ENCODE data around the gene TTYH1.

The TTYH1 gene

DNA sequence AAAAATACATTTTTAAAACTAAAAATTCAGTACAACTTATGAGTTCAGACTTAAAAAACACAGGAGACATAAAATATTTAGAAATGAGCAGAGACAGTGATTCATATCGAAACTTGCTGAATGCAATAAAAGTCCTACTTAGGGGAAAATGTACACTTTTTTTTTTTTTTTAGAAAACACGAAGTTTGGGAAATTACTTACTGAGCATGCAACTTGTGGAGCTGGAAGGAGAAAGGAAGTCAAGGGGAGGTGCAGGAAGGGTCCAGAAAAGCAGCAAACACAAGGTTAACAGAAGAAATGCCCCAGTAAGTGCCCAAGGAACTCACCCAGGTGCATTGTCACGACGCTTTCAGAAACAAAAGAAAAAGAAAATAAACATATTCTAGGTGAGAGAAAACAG is 31.9 kb upstream of the TTYH1 start:
- Histone ChIP-seq H3K9me3 (no peaks in the 10 kb centered on the region), H3K4me1 (no peaks in the 10 kb centered on the region), H3K27me3 (peaks cover 46% of the 10 kb centered on the region), H3K4me3 (ENCODE audit: low read depth, low read length) (no peak overlapping the region), H3K36me3 (no peaks in the 10 kb centered on the region)
- TF ChIP-seq, protein P1, sequence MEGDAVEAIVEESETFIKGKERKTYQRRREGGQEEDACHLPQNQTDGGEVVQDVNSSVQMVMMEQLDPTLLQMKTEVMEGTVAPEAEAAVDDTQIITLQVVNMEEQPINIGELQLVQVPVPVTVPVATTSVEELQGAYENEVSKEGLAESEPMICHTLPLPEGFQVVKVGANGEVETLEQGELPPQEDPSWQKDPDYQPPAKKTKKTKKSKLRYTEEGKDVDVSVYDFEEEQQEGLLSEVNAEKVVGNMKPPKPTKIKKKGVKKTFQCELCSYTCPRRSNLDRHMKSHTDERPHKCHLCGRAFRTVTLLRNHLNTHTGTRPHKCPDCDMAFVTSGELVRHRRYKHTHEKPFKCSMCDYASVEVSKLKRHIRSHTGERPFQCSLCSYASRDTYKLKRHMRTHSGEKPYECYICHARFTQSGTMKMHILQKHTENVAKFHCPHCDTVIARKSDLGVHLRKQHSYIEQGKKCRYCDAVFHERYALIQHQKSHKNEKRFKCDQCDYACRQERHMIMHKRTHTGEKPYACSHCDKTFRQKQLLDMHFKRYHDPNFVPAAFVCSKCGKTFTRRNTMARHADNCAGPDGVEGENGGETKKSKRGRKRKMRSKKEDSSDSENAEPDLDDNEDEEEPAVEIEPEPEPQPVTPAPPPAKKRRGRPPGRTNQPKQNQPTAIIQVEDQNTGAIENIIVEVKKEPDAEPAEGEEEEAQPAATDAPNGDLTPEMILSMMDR (IDR thresholded peaks at IDR 0.05; ENCODE audit: low read depth, low read length): no peak
- DNase-seq: no peak

DNA sequence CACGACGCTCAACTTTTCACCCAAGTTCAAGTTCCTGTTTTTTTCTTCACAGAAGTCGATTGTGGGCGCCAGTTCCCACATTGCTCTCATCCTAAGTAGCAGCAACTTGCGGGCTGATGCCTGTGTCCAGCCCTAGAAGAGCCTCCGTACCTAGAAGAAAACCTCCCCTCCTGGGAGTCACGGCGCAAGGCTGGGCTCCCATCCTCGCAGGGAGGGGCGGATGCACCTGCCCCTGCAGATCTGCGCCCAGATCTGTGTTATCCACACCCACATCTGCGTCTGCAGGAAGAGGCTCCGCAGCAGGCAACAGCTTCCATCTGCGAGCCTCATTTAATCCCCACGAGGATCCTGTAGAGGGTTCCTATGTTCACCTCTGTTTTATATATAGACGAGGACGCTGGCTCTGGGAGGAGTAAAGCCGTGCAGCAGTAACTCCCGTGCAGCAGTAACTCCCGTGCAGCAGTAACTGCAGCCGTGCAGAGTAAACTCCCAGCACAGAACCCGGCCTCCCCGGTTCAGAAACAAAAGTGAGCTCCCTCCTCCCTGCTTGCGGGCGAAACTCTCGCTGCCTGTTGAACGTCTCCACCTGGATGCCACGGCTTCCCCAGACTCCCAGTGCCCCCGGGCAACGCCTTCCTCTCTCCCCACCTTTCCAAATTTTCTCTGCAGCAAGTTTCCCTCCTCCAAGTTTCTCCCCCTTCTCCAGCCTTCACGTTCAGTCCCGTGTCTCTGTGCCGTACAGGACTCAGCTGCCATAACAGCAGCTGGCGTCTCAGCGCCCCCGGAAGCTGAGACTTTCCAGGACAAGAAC is 27.1 kb upstream of the TTYH1 start:
- Histone ChIP-seq H3K36me3 (no peaks in the 10 kb centered on the region), H3K27me3 (peaks cover 62% of the 10 kb centered on the region), H3K4me1 (no peaks in the 10 kb centered on the region), H3K4me3 (ENCODE audit: low read depth, low read length) (no peak overlapping the region), H3K9me3 (no peaks in the 10 kb centered on the region)
- TF ChIP-seq, protein P1 (IDR thresholded peaks at IDR 0.05; ENCODE audit: low read depth, low read length): no peak
- DNase-seq: no peak

DNA sequence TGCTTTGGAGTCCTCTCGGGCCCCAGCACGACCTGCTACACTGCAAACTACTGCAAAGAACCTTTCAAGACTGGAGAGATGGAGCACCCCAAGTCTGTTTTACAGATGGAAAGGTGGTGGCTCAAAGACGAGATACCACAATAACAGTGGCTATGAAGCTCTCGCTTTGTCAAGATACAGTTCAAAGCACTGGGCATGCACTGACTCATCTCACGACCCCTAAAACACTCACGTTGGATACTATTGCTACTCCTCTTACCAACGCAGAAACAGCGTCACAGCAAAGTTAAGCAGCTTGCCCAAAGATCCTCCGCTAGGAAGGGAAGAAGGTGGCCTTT is 26.5 kb upstream of the TTYH1 start:
- H3K4me1 ChIP-seq: no peaks in the 10 kb centered on the region
- H3K27me3 ChIP-seq: peaks cover 67% of the 10 kb centered on the region
- H3K9me3 ChIP-seq: no peaks in the 10 kb centered on the region
- no peaks in the 10 kb centered on the region for H3K36me3 ChIP-seq
- DNase-seq: no peak
- TF ChIP-seq, protein P1 (IDR thresholded peaks at IDR 0.05; ENCODE audit: low read depth, low read length): no peak
- H3K4me3 ChIP-seq (ENCODE audit: low read depth, low read length): no peak overlapping the region

DNA sequence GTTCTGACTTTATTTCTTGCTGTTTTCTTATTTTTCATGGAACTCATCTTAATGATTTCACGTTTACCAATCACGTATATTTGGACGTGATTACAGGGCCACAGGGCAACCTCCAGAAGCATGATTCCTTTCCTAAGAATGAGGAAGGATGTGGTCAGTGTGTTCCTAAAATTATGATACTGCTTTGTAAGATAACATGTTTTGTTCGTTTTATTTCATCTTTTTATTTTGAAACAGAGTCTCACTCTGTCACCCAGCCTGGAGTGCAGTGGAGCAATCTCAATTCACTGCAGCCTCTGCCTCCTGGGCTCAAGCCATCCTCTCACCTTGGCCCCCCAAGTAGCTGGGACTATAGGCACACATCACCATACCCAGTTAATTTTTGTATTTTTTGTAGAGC is 25.7 kb upstream of the TTYH1 start:
- no peak overlapping the region for H3K4me3 ChIP-seq (ENCODE audit: low read depth, low read length)
- DNase-seq: no peak

DNA sequence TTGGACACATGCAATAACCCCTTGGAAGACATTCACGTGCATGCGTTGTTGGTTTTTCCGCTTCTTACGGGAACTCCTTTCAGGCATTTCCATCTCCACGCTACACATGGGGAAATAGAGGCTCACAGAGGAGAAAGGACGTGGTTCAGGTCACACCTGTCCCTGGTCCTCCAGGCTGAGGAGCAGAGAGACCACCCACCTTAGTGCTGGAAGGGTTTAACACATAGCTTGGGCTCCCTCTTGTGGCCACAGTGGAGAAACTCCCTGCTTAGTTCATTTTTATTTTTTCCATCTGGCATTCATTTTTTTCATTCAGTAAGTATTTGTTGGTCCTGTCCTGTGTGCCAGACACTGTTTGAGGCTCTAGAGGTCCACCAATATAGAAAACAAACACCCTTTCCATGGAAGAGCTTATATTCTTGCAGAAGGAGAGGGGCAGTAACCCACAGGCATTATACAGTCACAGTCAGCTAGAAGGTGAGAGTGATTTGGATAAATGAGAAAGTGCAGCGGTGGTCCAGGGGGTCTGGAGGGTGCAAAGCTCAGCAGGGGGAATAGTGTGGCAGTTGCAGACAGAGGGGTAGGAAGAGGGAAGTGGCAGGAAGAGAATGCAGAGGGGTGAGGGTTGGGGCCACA is 24.2 kb upstream of the TTYH1 start:
- DNase-seq: peak; percentile 68
- no peaks in the 10 kb centered on the region for H3K9me3 ChIP-seq
- H3K4me3 ChIP-seq (ENCODE audit: low read depth, low read length): no peak overlapping the region
- TF ChIP-seq, protein P1 (IDR thresholded peaks at IDR 0.05; ENCODE audit: low read depth, low read length): peak; percentile 75
- H3K36me3 ChIP-seq: no peaks in the 10 kb centered on the region
- peaks cover 58% of the 10 kb centered on the region for H3K27me3 ChIP-seq
- no peaks in the 10 kb centered on the region for H3K4me1 ChIP-seq

More for the DNA sequence above, 25.7 kb upstream of the TTYH1 start:
- TF ChIP-seq, protein P1 (IDR thresholded peaks at IDR 0.05; ENCODE audit: low read depth, low read length): no peak
- no peaks in the 10 kb centered on the region for H3K4me1 ChIP-seq
- H3K36me3 ChIP-seq: no peaks in the 10 kb centered on the region
- peaks cover 68% of the 10 kb centered on the region for H3K27me3 ChIP-seq
- H3K9me3 ChIP-seq: no peaks in the 10 kb centered on the region

DNA sequence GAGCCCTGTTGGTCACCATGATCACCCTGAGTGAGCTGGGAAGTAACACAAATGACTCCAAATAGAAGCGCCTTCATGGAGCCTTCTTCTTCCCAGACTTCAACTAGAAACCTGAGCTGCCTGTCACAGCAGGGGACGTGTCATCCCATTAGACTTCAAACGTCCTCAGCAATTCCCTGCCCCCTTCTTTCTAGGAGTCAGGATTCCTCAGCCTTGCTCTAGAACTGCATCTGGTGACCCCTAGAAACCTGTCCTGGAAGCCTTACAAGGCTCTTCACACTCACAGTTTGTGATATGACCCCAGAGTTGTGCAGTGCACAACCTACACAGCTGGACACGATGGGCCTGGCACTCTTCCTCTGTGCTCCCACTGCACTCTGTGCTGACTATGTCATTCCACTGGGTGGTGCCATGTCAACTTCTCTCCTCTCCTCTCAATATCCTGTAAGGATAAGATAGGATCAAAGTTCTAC is 23.6 kb upstream of the TTYH1 start:
- TF ChIP-seq, protein P1 (IDR thresholded peaks at IDR 0.05; ENCODE audit: low read depth, low read length): no peak
- Histone ChIP-seq H3K4me1 (no peaks in the 10 kb centered on the region), H3K27me3 (peaks cover 58% of the 10 kb centered on the region), H3K9me3 (no peaks in the 10 kb centered on the region), H3K4me3 (ENCODE audit: low read depth, low read length) (no peak overlapping the region), H3K36me3 (no peaks in the 10 kb centered on the region)
- no peak for DNase-seq

Measured in BE2C (cell line).